ENCODE results near the gene RNF40. TPM values are rescaled to one million over a fixed set of nuclear protein-coding genes. Genes with fewer than 3 reads are reported as not detected.

Gene RNF40
- total RNA-seq, 1 experiment from 2014 or later = 64.1 TPM

- H3K4me2 ChIP-seq (ENCODE audit: low read length) = peak within 1 kb of the TSS; percentile 92
- no peaks in the 10 kb centered on the region for H3K27me3 ChIP-seq (ENCODE audit: low read length)
- peaks cover 21% of the 10 kb centered on the region for H3K79me2 ChIP-seq (ENCODE audit: low read length)
- TSS peak; percentile 65 for BruUV-seq (replicated peaks)
- no peaks in the 10 kb centered on the region for H3K36me3 ChIP-seq (ENCODE audit: low read depth, low read length)
- intact Hi-C loops (cut with micrococcal nuclease) = loop anchor here (1.0 kb wide), 1 partner anchor 18 kb away; no protein-coding TSS in a partner anchor
- peak within 1 kb of the TSS; percentile 97 for H2AFZ ChIP-seq (ENCODE audit: low read length)
- DNase-seq = peak; percentile 39
- no peaks in the 10 kb centered on the region for H3K9me3 ChIP-seq (ENCODE audit: low read length)
- no peaks in the 10 kb centered on the region for H3K9me2 ChIP-seq (replicated peaks; ENCODE audit: low read length)
- no peak within 1 kb of the TSS for H3K27ac ChIP-seq (ENCODE audit: low read length)
- peak within 1 kb of the TSS; percentile 81 for H3K9ac ChIP-seq (ENCODE audit: low read length)
- peak; percentile 75 for ATAC-seq
- peak within 1 kb of the TSS; percentile 88 for H3K4me3 ChIP-seq (ENCODE audit: low read length)
- ChIA-PET CTCF (interaction anchor here (1.2 kb wide), 1 partner anchor 19 kb away, joined by 4 read pairs; no protein-coding TSS in a partner anchor), POLR2A (ENCODE audit: unreplicated experiment) (interaction anchor here (0.5 kb wide), 1 partner anchor 207 kb away, joined by 9 read pairs; no protein-coding TSS in a partner anchor)
- H3F3A ChIP-seq (ENCODE audit: low read length, unreplicated experiment) = no peaks in the 10 kb centered on the region
- H3K4me1 ChIP-seq (ENCODE audit: insufficient read depth, low read length) = peaks cover 4% of the 10 kb centered on the region; the same call in 1 of the 2 replicates
- TF ChIP-seq EZH2phosphoT487 (IDR thresholded peaks at IDR 0.05; ENCODE audit: borderline replicate concordance, low read length) = no peak
- TF ChIP-seq, protein P1, sequence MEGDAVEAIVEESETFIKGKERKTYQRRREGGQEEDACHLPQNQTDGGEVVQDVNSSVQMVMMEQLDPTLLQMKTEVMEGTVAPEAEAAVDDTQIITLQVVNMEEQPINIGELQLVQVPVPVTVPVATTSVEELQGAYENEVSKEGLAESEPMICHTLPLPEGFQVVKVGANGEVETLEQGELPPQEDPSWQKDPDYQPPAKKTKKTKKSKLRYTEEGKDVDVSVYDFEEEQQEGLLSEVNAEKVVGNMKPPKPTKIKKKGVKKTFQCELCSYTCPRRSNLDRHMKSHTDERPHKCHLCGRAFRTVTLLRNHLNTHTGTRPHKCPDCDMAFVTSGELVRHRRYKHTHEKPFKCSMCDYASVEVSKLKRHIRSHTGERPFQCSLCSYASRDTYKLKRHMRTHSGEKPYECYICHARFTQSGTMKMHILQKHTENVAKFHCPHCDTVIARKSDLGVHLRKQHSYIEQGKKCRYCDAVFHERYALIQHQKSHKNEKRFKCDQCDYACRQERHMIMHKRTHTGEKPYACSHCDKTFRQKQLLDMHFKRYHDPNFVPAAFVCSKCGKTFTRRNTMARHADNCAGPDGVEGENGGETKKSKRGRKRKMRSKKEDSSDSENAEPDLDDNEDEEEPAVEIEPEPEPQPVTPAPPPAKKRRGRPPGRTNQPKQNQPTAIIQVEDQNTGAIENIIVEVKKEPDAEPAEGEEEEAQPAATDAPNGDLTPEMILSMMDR (conservative IDR thresholded peaks at IDR 0.05; ENCODE audit: low read depth, low read length) = no peak
- no peak for TF ChIP-seq EZH2 (IDR thresholded peaks at IDR 0.05; ENCODE audit: low read length, unreplicated experiment)
- H4K20me1 ChIP-seq (ENCODE audit: low read length) = no peaks in the 10 kb centered on the region
Observed at GRCh38 chr16:30786936-30787612, 25.0 kb downstream of the RNF40 start, which contains the start of gene ZNF629. Gene ZNF629 (minus strand): TSS chr16:30787205. CDS start chr16:30784482, 2,723 bp downstream.

DNA sequence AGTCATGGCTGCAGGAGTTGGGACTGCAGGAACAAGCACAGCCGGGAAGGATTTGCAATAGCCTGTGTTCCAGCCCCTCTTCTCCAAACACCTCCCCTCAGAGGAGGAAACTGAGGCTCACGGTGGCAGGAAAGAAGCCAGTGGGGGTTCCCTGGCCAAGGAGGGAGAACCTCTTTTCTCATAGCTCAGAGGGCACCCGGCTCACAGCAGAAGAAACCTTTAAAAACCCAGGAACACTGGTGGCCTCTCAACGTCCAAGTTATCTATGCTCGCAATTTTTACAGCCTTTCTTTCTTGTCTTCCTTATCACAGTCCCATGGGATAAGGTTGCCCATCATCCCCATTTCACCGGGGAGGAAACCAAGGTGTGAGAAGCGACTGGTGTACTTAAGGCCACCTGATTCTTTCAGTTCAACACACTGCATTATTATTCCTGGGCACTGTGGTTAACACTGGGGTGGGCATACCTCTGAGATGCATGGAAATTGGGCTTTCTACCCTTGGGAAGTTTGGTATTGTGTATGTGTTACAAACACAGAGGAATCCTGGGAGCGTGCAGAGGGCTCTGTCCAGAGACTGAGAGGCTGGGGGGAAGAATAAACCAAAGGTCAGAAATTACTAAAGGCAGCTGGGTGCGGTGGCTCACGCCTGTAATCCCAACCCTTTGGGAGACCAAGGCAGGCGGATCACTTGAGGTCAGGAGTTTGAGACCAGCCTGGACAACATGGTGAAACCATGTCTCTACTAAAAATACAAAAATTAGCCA is 25.7 kb downstream of the RNF40 start:
- Histone ChIP-seq H3K4me3 (ENCODE audit: low read length) (peak overlapping the region; percentile 88), H3K9ac (ENCODE audit: low read length) (peak overlapping the region; percentile 81), H3K4me1 (ENCODE audit: insufficient read depth, low read length) (peaks cover 4% of the 10 kb centered on the region; the same call in 1 of the 2 replicates), H3K27ac (ENCODE audit: low read length) (no peak overlapping the region), H3K9me2 (replicated peaks; ENCODE audit: low read length) (no peaks in the 10 kb centered on the region), H4K20me1 (ENCODE audit: low read length) (no peaks in the 10 kb centered on the region), H3K27me3 (ENCODE audit: low read length) (no peaks in the 10 kb centered on the region), H3F3A (ENCODE audit: low read length, unreplicated experiment) (no peaks in the 10 kb centered on the region), H3K4me2 (ENCODE audit: low read length) (peak overlapping the region; percentile 92), H3K9me3 (ENCODE audit: low read length) (no peaks in the 10 kb centered on the region), H3K79me2 (ENCODE audit: low read length) (peaks cover 21% of the 10 kb centered on the region), H3K36me3 (ENCODE audit: low read depth, low read length) (no peaks in the 10 kb centered on the region), H2AFZ (ENCODE audit: low read length) (peak overlapping the region; percentile 97)
- CTCF ChIA-PET = interaction anchor here (1.2 kb wide), 1 partner anchor 18 kb away, joined by 4 read pairs; no protein-coding TSS in a partner anchor
- DNase-seq (no peak), ATAC-seq (no peak)
- POLR2A ChIA-PET (ENCODE audit: unreplicated experiment) = interaction anchor here (0.5 kb wide), 1 partner anchor 206 kb away, joined by 9 read pairs; no protein-coding TSS in a partner anchor
- intact Hi-C loops (cut with micrococcal nuclease) = loop anchor here (1.0 kb wide), 1 partner anchor 18 kb away; no protein-coding TSS in a partner anchor
- BruUV-seq (replicated peaks) = no TSS peak
- TF ChIP-seq EZH2 (IDR thresholded peaks at IDR 0.05; ENCODE audit: low read length, unreplicated experiment) = no peak
- TF ChIP-seq EZH2phosphoT487 (IDR thresholded peaks at IDR 0.05; ENCODE audit: borderline replicate concordance, low read length) = no peak
- TF ChIP-seq, protein P1 (conservative IDR thresholded peaks at IDR 0.05; ENCODE audit: low read depth, low read length) = no peak
